Keratinocyte (primary cell): ENCODE measurements around the gene IL22RA1. TPM values are rescaled to one million over a fixed set of nuclear protein-coding genes. Genes with fewer than 3 reads are reported as not detected.

Experiments used
- DNase-seq: peaks from one replicate; pipeline ENCODE4 v3.0.0-alpha.2; 2011; ENCODE audit warnings: low read depth, missing footprints, low spot score
- FAIRE-seq: peaks from 2 replicates; lab custom pipeline; 2011; peaks lifted over from hg19 to GRCh38; lab: Jason Lieb, UNC
- H2AFZ ChIP-seq: 2 replicates; pipeline ENCODE4 v1.6.0; 2012; ENCODE audit warnings: low read length, control low read depth, inconsistent platforms; ENCODE audit not compliant: control insufficient read depth
- H3K27ac ChIP-seq: 2 replicates; pipeline ENCODE4 v1.5.1; 2011; ENCODE audit warnings: low read length; ENCODE audit not compliant: control insufficient read depth, insufficient read depth
- H3K27me3 ChIP-seq: 3 replicates; pipeline ENCODE4 v1.6.0; 2011; ENCODE audit warnings: low read length; ENCODE audit not compliant: control insufficient read depth, insufficient read depth; ENCODE audit errors: extremely low read depth
- H3K36me3 ChIP-seq, 2 experiments: 2 replicates in 1 of 2; 3 replicates in 1 of 2; pipeline ENCODE4 v1.5.1; 2011; ENCODE audit warnings: low read length in 2 of 2, mild to moderate bottlenecking in 1 of 2; ENCODE audit not compliant: control insufficient read depth in 2 of 2, insufficient read depth in 2 of 2; ENCODE audit errors: extremely low read depth in 1 of 2
- H3K4me1 ChIP-seq: 3 replicates; pipeline ENCODE4 v1.5.1; 2011; ENCODE audit warnings: low read length; ENCODE audit not compliant: control insufficient read depth, insufficient read depth; ENCODE audit errors: extremely low read depth
- H3K4me2 ChIP-seq: 3 replicates; pipeline ENCODE4 v1.6.0; 2011; ENCODE audit warnings: low read depth, low read length; ENCODE audit not compliant: control insufficient read depth, insufficient read depth; ENCODE audit errors: extremely low read depth
- H3K4me3 ChIP-seq, 3 experiments: fragments of 200-600 bp in 1 of 3; sonication (generic) in 1 of 3; 2 replicates in 2 of 3; 3 replicates in 1 of 3; pipeline ENCODE4 v1.5.1; 2011 to 2016; ENCODE audit warnings: low read length in 3 of 3, mild to moderate bottlenecking in 3 of 3, control low read depth in 2 of 3, inconsistent platforms in 1 of 3, low read depth in 1 of 3, mixed read lengths in 1 of 3, mixed run types in 1 of 3, moderate library complexity in 1 of 3; ENCODE audit not compliant: control insufficient read depth in 2 of 3, insufficient read depth in 2 of 3; ENCODE audit errors: extremely low read depth in 1 of 3
- H3K79me2 ChIP-seq: 2 replicates; pipeline ENCODE4 v1.6.0; 2012; ENCODE audit warnings: low read length; ENCODE audit not compliant: control insufficient read depth, insufficient read depth
- H3K9ac ChIP-seq: 3 replicates; pipeline ENCODE4 v1.6.0; 2011; ENCODE audit warnings: low read length; ENCODE audit not compliant: control insufficient read depth, insufficient read depth; ENCODE audit errors: extremely low read depth
- H3K9me1 ChIP-seq: 3 replicates; pipeline ENCODE4 v1.6.0; 2011; ENCODE audit warnings: low read length; ENCODE audit not compliant: control insufficient read depth, insufficient read depth; ENCODE audit errors: extremely low read depth
- H3K9me3 ChIP-seq: 2 replicates; pipeline ENCODE4 v1.5.1; 2012; ENCODE audit warnings: low read depth, low read length; ENCODE audit not compliant: control insufficient read depth
- H4K20me1 ChIP-seq: 3 replicates; pipeline ENCODE4 v1.6.0; 2011; ENCODE audit warnings: low read length; ENCODE audit not compliant: control insufficient read depth, insufficient read depth; ENCODE audit errors: extremely low read depth
- CTCF ChIP-seq, 3 experiments: IDR thresholded peaks in 1 of 3; conservative IDR thresholded peaks in 1 of 3; optimal IDR thresholded peaks in 1 of 3; 2 replicates in 2 of 3; 3 replicates in 1 of 3; pipeline versions ENCODE3 to v1.5.1; 2011; ENCODE audit warnings: low read length in 3 of 3, mild to moderate bottlenecking in 3 of 3, moderate library complexity in 2 of 3, control low read depth in 1 of 3, inconsistent platforms in 1 of 3; ENCODE audit not compliant: insufficient read depth in 2 of 3; ENCODE audit errors: extremely low read depth in 1 of 3
- EZH2 ChIP-seq: IDR thresholded peaks from one replicate; pipeline ENCODE4 v1.6.1; 2012; ENCODE audit warnings: inconsistent platforms, mild to moderate bottlenecking, low read length, moderate library complexity
- dilution Hi-C: fragments of 300-500 bp; cut with MboI; formaldehyde crosslinking; loops from one replicate; pipeline ENCODE4 v1.7.0; 2020; ENCODE audit warnings: low sequenced_read_pairs; ENCODE audit not compliant: extremely low pct_ligation_motif_present
- polyA plus RNA-seq, 5 experiments: library from polyadenylated mRNA; depleted of rRNA in 3 of 5; stranded (reverse) in 3 of 5; stranded (forward) in 1 of 5; unstranded in 1 of 5; fragments of >200 nt; gene quantifications; 1 replicate in 1 of 5; 2 replicates in 3 of 5; 3 replicates in 1 of 5; pipeline versions ENCODE4 v1.2.1 to v1.2.3, GENCODE V29; 2011 to 2012; ENCODE audit warnings: missing spikeins in 2 of 5, low read depth in 1 of 5, low replicate concordance in 1 of 5

Gene IL22RA1
- polyA plus RNA-seq, 1 donor (not counting 4 experiments of a cell fraction or from before 2014, with no cell fraction given) = 1.7 TPM

- Histone ChIP-seq H3K79me2 (no peaks in the 10 kb centered on the region), H3K4me2 (no peak overlapping the region), H3K36me3 (no peaks in the 10 kb centered on the region), H2AFZ (no peak overlapping the region), H3K9me1 (no peaks in the 10 kb centered on the region), H4K20me1 (no peaks in the 10 kb centered on the region), H3K9ac (no peak overlapping the region), H3K4me1 (no peaks in the 10 kb centered on the region), H3K4me3 (no peak overlapping the region), H3K27ac (no peak overlapping the region), H3K9me3 (no peaks in the 10 kb centered on the region), H3K27me3 (no peaks in the 10 kb centered on the region)
- TF ChIP-seq CTCF (optimal IDR thresholded peaks at IDR 0.05 in 1 of 3, IDR thresholded peaks at IDR 0.05 in 1 of 3, conservative IDR thresholded peaks at IDR 0.05 in 1 of 3; ENCODE audit: extremely low read depth in 1 of 3, insufficient read depth in 2 of 3, low read length in 3 of 3) = no peak
- no peak for TF ChIP-seq EZH2
- FAIRE-seq (no peak), DNase-seq (no peak)
- dilution Hi-C loops = no loop called here
Observed at GRCh38 chr1:24081190-24081589, 61.8 kb downstream of the IL22RA1 start.

GRCh38 chr1:24080131-24080530 lies 62.8 kb downstream of the IL22RA1 start:
- H3K79me2 ChIP-seq = no peaks in the 10 kb centered on the region
- no peak for DNase-seq
- TF ChIP-seq EZH2 (no peak), CTCF (optimal IDR thresholded peaks at IDR 0.05 in 1 of 3, IDR thresholded peaks at IDR 0.05 in 1 of 3, conservative IDR thresholded peaks at IDR 0.05 in 1 of 3; ENCODE audit: extremely low read depth in 1 of 3, insufficient read depth in 2 of 3, low read length in 3 of 3) (no peak)
- no peak overlapping the region for H3K4me2 ChIP-seq
- no peak for FAIRE-seq
- no peak overlapping the region for H3K9ac ChIP-seq
- H3K4me1 ChIP-seq = no peaks in the 10 kb centered on the region
- no peaks in the 10 kb centered on the region for H4K20me1 ChIP-seq
- dilution Hi-C loops = no loop called here
- H3K9me1 ChIP-seq = no peaks in the 10 kb centered on the region
- no peak overlapping the region for H3K27ac ChIP-seq
- H2AFZ ChIP-seq = no peak overlapping the region
- no peaks in the 10 kb centered on the region for H3K27me3 ChIP-seq
- no peak overlapping the region for H3K4me3 ChIP-seq
- no peaks in the 10 kb centered on the region for H3K36me3 ChIP-seq
- H3K9me3 ChIP-seq = no peaks in the 10 kb centered on the region
